WI38 (cell line): ENCODE results near the gene WHAMM.
A peak's percentile ranks its signal among the peaks of the same experiment; 100 is the strongest.
"Not testable (repeated sequence)": the region's sequence is repeated elsewhere in the genome, so short reads cannot be mapped to it uniquely, and the experiment has no call there.

Experiments used
- H3K4me3 ChIP-seq: 2 replicates; pipeline ENCODE4 v1.5.1; 2011; ENCODE audit warnings: low read depth, mild to moderate bottlenecking, control low read depth, low read length
- CTCF ChIP-seq: IDR thresholded peaks from 2 replicates; pipeline ENCODE4 v1.5.1; 2012; ENCODE audit warnings: low read depth, mild to moderate bottlenecking, control low read depth, low read length

The WHAMM gene, protein sequence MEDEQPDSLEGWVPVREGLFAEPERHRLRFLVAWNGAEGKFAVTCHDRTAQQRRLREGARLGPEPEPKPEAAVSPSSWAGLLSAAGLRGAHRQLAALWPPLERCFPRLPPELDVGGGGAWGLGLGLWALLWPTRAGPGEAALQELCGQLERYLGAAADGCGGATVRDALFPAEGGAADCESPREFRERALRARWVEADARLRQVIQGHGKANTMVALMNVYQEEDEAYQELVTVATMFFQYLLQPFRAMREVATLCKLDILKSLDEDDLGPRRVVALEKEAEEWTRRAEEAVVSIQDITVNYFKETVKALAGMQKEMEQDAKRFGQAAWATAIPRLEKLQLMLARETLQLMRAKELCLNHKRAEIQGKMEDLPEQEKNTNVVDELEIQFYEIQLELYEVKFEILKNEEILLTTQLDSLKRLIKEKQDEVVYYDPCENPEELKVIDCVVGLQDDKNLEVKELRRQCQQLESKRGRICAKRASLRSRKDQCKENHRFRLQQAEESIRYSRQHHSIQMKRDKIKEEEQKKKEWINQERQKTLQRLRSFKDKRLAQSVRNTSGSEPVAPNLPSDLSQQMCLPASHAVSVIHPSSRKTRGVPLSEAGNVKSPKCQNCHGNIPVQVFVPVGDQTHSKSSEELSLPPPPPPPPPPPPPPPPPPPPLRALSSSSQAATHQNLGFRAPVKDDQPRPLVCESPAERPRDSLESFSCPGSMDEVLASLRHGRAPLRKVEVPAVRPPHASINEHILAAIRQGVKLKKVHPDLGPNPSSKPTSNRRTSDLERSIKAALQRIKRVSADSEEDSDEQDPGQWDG

DNA sequence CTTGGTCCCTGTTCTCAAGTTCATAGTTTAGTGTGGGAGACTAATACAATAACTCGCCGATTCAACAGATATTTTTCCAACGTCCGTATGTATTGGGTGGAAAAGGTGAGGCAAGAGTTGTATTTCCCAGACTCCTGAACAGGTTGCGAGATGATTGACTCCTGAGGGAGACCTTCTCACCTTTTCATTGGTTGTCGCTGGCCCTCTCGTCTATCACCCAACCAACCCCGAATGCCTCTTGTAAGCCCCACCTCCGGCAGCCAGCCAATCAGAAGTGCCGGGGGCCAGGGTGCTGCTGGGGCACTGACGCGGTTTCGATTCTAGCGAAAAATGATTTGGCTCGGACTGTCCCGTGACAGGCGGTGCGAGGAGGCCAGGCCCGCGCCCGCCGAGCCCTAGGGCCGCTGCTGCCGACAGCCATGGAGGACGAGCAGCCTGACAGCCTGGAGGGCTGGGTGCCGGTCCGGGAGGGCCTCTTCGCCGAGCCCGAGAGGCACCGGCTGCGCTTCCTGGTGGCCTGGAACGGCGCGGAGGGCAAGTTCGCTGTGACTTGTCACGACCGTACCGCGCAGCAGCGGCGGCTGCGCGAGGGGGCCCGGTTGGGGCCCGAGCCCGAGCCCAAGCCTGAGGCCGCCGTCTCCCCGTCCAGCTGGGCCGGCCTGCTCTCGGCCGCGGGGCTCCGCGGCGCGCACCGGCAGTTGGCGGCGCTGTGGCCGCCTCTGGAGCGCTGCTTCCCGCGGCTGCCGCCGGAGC lies at the start of gene WHAMM:
Gene WHAMM (plus strand): TSS at position 321 of the 753 bp plus-strand sequence. CDS start 99 bp downstream, at position 420.
- TF ChIP-seq CTCF = no peak
- peak within 1 kb of the TSS; percentile 88 for H3K4me3 ChIP-seq

- no peak overlapping the region for H3K4me3 ChIP-seq
- no peak for TF ChIP-seq CTCF
These were observed 45.9 kb upstream of the WHAMM start for GRCh38 chr15:82763361-82764116.

DNA sequence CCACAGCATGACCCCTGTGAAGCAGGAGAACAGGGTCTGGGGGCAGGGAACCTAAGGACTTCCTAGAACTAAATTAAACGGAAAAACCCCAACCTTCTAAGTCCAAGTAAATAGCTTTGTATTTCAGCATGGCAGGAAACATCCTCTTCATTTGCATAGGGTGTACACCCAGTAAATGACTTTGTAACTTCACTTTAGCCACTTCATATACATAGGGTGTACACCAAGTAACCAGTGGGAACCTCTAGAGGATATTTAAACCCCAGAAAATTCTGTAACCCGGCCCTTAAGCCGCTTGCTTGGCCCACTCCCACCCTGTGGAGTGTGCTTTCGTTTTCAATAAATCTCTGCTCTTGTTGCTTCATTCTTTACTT lies 45.3 kb upstream of the WHAMM start:
- no peak overlapping the region for H3K4me3 ChIP-seq
- no peak for TF ChIP-seq CTCF

GRCh38 chr15:82764740-82765139 lies 44.7 kb upstream of the WHAMM start:
- no peak for TF ChIP-seq CTCF
- H3K4me3 ChIP-seq = no peak overlapping the region

DNA sequence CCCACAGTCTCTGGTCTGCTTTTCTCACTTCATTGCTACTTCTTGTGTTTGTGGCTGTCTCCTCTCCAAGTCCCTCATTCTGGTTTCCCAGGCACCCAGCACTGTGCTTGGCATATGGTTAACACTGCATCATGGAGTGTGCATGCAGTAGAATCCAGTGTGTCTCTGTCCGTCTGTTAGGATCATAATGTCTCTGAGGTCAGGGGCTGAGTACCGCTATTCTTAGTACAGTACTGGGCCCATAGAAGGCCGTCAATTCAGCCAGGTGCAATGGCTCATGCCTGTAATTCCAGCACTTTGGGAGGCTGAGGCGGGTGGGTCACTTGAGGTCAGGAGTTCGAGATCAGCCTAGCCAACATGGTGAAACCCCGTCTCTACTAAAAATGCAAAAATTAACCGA lies 43.2 kb upstream of the WHAMM start:
- H3K4me3 ChIP-seq = not testable (repeated sequence)

DNA sequence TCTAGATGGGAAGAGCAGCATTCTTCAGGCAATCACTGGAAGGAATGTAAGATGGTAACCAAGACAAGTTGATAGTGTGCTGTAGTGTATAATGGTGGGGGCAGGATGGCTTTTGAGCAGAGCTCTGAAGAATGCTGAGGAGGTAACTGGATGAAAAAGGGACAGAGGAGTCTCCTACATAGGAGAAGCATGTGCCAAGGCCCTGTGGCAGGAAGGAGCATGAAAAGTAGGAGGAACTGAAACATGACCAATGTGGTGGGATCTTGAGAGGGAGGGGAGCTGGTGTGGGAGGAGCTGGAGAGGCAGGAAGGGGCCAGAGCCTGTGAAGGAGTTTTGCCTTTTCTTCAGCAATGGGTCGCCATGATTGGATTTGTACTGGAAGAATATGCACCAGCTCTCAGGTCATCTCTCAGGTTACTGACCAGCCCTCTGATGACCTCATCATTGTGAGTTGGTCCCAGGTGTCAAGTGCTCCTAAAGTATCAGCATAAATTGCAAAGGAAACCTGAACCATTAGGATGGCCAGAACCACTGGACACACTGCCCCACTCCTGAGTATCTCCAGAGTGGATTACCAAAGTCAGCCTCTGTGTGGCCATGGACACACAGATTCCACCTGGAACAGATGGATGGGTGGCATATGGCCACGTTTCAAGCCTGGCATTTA lies 42.1 kb upstream of the WHAMM start:
- TF ChIP-seq CTCF = no peak
- no peak overlapping the region for H3K4me3 ChIP-seq
